Activated effector memory CD4-positive, alpha-beta T cell treated with anti-CD3 and anti-CD28 coated beads, Interleukin-2, amount 50 U/mL, for 16 hours (primary cell): ENCODE data around the gene VKORC1L1.
"Not testable (repeated sequence)": the region's sequence is repeated elsewhere in the genome, so short reads cannot be mapped to it uniquely, and the experiment has no call there.

Experiments
- DNase-seq: peaks from one replicate; pipeline ENCODE4 v3.0.0-alpha.2; 2020

VKORC1L1 gene

GRCh38 chr7:65872776-65873581 is at the start of gene VKORC1L1:
VKORC1L1 (plus strand) TSS chr7:65873074; CDS start chr7:65873372, 298 bp downstream.
- DNase-seq = peak; percentile 98

GRCh38 chr7:65827366-65827765 is 45.5 kb upstream of the VKORC1L1 start:
- no peak for DNase-seq

GRCh38 chr7:65832281-65832680 is 40.6 kb upstream of the VKORC1L1 start:
- DNase-seq = no peak

- DNase-seq = not testable (repeated sequence)
Observed at GRCh38 chr7:65836684-65837083, 36.2 kb upstream of the VKORC1L1 start.

- DNase-seq = not testable (repeated sequence)
Observed at GRCh38 chr7:65837541-65837956, 35.3 kb upstream of the VKORC1L1 start.

GRCh38 chr7:65839846-65840245 is 33.0 kb upstream of the VKORC1L1 start:
- no peak for DNase-seq

GRCh38 chr7:65840446-65840845 is 32.4 kb upstream of the VKORC1L1 start:
- DNase-seq = no peak

GRCh38 chr7:65843616-65844015 is 29.3 kb upstream of the VKORC1L1 start:
- not testable (repeated sequence) for DNase-seq

GRCh38 chr7:65846008-65846570 is 26.8 kb upstream of the VKORC1L1 start:
- no peak for DNase-seq

- not testable (repeated sequence) for DNase-seq
Observed at GRCh38 chr7:65853426-65853825, 19.4 kb upstream of the VKORC1L1 start.

GRCh38 chr7:65853892-65854291 is 19.0 kb upstream of the VKORC1L1 start:
- not testable (repeated sequence) for DNase-seq

- DNase-seq = not testable (repeated sequence)
Observed at GRCh38 chr7:65857321-65857894, 15.5 kb upstream of the VKORC1L1 start.

- not testable (repeated sequence) for DNase-seq
Observed at GRCh38 chr7:65858660-65859059, 14.2 kb upstream of the VKORC1L1 start.

GRCh38 chr7:65866244-65866643 is 6.6 kb upstream of the VKORC1L1 start:
- DNase-seq = not testable (repeated sequence)

GRCh38 chr7:65867681-65868080 is 5.2 kb upstream of the VKORC1L1 start:
- DNase-seq = not testable (repeated sequence)

- DNase-seq = not testable (repeated sequence)
Observed at GRCh38 chr7:65869312-65869711, 3.6 kb upstream of the VKORC1L1 start.

GRCh38 chr7:65871451-65871850 is 1.4 kb upstream of the VKORC1L1 start:
- DNase-seq = not testable (repeated sequence)

- not testable (repeated sequence) for DNase-seq
Observed at GRCh38 chr7:65873582-65874193, 814 bp downstream of the VKORC1L1 start.

GRCh38 chr7:65875715-65876114 is 2.8 kb downstream of the VKORC1L1 start:
- DNase-seq = not testable (repeated sequence)

GRCh38 chr7:65879292-65880153 is 6.6 kb downstream of the VKORC1L1 start:
- DNase-seq = not testable (repeated sequence)

- not testable (repeated sequence) for DNase-seq
Observed at GRCh38 chr7:65880242-65880641, 7.4 kb downstream of the VKORC1L1 start.

GRCh38 chr7:65884983-65885382 is 12.1 kb downstream of the VKORC1L1 start:
- DNase-seq = not testable (repeated sequence)
